Measurements from ENCODE around the gene TRIM4.
"Not testable (repeated sequence)": the region's sequence is repeated elsewhere in the genome, so short reads cannot be mapped to it uniquely, and the experiment has no call there.

The TRIM4 gene

DNA sequence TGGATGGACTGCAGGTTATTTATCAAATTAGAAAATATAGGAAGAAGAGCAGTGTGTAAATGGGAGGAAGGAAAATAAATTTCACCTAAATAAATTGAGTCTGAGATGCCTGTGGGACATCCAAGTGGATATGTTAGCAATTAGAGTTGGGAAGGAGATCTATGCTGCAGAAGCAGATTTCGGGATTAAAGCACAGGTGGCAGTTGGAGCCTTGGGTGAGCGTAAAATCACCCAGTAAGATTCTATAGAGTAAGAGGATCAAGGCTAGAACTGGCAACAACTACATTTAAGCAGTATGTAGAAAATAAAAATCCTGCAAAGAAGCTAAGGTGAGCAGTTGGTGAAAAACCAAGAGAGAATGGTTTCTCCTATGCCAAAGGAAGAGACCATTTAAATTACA is 8.4 kb downstream of the TRIM4 start:
- no peak for DNase-seq

DNA sequence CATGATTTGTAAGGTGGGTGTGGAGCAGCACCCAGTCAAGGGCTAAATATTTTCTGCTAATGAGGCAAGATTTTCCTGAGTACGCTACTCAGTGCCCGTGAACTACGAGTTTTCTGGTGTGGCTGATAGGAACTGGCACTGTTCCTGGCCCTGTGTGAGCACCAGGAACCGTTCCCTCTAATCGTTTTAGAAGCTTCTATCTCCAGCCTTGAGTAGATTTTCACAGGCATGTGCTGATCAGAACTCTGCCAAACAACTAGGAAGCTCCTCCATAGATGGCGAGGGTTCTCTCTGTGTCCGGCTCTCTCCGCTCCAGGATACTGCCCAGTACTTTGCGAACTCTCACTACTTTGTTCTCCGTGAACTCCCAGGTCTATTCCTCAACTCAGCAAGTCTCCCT is 17.7 kb downstream of the TRIM4 start:
- DNase-seq = no peak

DNA sequence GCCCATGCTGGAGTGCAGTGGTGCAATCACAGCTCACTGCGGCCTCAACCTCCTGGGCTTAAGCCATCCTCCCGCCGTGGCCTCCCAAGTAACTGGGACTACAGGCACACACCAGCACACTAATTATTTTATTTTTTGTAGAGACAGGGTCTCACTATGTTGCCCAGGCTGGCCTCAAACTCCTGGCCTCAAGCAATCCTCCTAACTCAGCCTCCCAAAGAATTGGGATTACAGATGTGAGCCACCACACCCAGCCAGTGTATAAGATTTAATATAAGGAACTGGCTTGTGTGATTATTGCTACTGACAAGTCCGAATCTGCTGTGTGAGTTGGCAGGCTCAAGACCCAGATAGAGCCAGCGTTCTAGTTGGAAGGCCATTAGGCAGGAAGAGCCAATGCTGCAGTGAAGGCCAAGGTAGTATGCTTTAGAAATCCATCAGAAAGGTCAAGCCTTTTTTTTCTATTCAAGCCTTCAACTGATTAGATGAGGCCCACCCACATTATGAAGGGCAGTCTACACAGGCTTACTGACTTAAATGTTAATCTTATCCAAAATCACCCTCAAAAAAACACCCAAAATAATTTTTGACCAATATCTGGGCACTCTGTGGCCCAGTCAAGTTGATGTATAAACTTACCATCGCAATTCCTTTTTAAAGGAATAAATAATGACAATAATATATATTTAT is 19.4 kb downstream of the TRIM4 start:
- no peak for DNase-seq

DNA sequence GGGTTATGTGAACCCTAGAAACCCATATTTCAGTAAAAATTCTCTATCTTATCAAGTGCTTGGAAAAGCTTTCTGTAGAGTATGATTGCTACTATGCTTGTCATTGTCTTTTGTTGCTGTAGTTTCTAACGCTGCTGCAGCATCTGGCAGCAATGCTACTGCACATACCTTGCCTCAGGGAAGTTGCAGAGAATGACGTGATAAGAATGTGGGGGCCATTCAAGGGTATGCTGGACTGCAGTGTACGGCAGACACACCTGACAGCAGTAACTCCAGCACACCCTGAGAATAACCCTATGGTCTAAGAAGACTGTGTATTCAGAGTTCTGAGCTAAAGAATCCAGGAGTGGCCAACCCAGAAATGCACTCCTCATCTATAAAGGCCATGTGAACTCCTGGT is 20.5 kb downstream of the TRIM4 start:
- no peak for DNase-seq

DNA sequence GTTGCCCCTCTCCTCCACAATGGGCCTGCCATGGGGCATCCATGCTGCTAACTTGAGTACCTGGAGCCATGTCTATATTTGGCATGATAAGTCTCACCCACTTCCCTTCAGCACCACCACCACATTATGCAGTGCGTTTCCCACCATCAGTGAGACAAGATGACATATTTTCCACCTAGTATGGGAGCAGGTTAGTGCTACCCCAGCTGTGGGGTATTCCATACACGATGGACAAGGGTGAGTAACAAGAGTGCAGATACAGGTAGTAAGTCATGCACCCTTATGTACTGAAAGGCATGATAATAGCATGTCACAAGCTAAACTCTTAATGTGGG is 21.3 kb downstream of the TRIM4 start:
- DNase-seq = no peak

DNA sequence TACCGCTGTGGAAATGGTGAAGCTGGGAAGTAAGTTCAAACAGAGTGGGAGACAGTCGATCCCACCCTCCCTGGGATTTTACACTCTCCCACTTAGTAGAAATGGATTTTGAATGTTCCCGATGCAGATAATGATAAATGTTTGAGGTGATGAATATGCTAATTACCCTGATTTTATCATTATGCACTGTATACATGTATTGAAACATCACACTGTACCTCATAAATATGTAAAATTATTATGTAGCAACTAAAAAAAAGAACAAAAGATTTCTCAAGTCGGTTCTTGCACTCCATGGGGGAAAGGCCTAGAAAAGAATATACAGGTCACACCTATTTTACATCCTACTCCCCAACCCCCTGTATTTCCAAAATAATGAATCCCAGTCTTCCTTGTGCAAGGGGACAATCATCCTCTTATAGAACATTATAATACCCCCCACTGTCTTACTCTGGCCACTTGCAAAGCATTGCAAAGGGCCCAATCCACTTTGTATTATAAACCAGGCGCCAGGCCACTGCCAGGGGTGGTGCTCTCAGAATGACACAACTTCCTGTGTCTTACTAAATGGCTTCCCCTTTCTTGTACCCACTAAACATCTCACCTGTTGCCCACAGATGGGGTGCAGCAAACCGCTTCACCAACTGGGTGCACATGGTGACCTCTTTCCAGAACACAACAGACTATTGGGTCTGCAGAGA is 21.9 kb downstream of the TRIM4 start:
- DNase-seq = no peak

DNA sequence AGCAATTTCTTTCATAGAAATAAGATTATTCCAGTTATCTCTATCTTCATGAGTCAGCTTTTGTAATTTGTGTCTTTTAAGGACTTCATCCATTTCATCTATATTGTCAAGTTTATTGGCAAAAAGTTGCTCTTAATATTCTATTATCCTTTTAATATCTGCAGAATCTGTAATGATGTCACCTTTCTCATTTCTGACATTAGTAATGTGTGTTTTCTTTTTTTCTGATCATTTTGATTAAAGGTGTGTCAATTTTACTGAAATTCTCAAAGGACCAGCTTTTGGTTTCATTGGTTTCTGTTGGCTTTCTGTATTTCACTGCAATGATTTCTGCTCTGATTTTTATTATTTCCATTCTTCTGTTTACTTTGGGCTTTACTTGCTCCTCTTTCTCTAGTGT is 24.6 kb downstream of the TRIM4 start:
- DNase-seq = no peak

DNA sequence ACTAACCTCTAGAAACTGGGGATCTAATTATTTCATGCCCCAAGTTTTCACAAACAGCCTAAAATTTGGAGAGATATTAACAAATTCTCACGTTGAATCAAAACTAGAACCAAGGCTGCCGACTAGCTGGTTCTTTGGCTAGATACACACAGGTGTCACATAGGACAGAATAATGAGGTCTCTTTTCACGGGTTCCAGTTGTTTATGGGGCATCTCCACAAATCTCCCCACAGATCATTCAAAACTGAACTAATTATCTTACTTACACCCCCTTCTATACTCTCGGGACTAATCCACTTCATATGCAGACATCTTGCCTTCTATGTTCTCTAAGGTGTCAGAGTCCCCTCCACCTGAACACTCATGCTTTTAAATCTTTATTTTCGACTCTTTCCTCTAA is 26.1 kb downstream of the TRIM4 start:
- no peak for DNase-seq

DNA sequence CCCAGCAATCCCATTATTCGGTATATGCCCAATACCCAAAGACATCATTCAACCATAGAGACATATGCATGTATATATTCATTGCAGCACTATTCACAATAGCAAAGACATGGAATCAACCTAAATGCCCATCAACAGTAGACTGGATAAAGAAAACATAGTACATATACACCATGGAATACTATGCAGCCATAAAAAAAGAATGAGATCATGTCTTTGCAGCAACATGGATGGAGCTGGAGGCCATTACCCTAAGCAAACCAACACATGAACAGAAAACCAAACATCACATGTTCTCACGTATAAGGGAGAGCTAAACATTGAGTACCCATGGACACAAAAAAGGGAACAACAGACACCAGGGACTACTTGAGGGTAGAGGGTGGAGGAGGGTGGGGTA is 29.0 kb downstream of the TRIM4 start:
- not testable (repeated sequence) for DNase-seq

DNA sequence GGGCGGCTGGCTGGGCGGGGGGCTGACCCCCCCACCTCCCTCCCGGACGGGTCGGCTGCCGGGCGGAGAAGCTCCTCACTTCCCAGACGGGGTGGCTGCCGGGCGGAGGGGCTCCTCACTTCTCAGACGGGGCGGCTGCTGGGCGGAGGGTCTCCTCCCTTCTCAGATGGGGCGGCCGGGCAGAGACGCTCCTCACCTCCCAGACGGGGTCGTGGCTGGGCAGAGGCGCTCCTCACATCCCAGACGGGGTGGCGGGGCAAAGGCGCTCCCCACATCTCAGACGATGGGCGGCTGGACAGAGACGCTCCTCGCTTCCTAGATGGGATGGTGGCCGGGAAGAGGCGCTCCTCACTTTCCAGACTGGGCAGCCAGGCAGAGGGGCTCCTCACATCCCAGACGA is 31.0 kb downstream of the TRIM4 start:
- DNase-seq = not testable (repeated sequence)

DNA sequence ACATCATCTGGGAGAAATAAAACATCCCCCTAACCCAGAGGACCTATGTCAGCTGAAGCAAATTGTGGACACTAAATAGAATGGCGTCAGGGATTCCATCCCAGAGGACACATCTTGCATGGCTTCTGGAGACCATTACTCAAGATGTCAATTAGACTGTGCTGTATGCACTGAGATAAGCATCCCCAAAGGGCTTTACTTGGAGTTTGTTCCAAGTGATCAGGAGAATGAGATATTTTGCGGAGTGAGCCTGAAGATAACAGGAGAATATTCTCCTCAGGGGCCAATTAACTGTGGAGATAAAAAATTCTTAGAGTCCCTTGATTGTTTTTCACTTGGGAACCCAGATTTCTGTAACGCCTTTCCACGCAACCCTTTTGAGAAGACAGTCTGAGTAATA is 38.0 kb downstream of the TRIM4 start:
- no peak for DNase-seq

DNA sequence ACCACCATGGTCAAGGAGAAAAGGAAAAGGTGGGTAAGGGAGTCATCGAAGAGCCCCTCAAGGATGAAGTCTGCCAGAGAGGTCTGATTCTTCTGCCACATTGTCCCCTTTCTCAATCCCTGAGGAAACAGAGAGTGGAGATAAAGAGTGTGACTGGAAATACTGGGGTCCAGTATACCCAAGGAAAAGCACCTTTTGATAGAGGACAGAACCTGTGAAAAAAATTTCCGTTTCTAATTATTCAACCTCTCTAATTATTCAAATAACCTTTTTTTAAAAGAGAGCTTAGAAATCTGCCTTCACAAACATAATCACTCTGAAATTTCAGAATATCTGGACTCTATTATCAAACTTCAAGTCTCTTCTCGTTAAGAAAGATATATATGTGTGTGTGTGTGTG is 42.4 kb downstream of the TRIM4 start, which contains the start of gene OR2AE1:
Gene OR2AE1 (minus strand): TSS at position 101 of the 400 bp plus-strand sequence. CDS start 0 bp downstream, at position 101.
- DNase-seq = no peak

DNA sequence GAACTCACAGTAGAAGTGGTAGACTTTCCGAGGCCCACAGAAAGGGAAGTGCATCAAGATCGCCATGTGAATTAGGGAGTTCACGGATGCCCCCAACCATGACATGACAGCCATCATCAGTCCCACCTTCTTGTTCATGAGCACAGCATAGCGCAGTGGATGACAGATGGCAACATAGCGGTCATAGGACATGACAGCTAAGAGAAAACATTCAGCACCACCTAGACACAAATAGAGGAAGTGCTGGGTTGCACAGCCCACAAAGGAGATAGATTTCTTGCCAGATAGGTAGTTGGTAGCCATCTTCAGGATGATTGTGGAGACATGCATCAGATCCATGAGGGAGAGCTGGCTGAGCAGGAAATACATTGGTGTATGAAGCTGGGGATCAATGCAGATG is 42.8 kb downstream of the TRIM4 start:
- DNase-seq = peak; percentile 6

DNA sequence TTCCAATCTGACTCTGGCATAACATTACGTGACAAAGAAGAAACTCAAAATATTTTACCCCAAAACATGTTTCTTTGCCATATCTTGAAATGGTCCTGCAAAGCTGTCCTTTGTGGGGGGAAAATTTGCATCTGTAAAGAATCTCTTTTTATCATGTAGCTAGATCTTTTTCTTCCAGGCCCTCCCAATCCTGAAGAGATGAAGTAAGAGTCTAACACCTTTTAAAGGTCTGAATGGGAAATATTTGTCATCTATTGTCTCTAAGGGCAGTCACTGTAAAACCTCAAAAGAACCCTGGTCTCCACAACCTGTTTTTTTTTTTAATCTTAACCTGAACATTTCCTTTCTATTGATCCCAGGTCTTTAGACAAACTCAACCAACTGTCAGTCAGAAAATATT is 51.1 kb downstream of the TRIM4 start:
- no peak for DNase-seq

DNA sequence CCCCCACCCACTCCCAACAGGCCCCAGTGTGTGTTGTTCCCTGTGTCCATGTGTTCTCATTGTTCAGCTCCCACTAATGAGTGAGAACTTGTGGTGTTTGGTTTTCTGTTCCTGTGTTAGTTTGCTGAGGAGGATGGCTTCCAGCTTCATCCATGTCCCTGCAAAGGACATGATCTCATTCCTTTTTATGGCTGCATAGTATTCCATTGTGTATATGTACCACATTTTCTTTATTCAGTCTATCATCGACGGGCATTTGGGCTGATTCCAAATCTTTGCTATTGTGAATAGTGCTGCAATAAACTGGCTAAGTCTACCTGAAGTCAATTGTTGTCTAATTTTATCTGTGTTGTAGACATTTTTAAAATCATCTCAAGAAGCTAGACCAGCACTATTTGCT is 51.9 kb downstream of the TRIM4 start:
- not testable (repeated sequence) for DNase-seq

DNA sequence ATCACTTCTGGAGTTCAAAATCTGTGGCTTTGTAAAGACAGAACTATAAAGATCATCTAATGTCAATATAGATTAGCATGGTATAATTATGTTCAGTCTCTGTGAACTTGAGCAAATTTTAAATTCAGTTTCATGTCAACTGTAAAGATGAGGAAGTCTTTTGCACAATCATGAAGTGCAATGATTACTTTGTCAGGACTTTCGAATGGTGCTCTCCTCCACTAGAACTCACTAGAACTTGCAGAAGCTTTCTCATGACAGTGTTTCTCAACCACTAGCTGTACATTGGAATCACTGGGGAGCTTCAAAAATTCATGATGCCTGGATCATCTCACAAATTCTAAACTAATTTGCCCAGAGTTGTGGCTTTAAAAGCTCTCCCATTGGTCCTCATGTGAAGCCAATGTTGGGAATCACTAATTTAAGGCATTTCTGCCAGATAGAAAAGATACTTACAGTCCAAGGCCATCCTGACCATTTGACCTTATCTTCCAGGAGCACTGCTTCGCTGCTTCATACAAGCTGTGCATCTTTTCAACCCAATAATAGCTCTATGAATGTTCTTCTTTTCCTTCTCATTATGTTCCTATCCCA is 55.4 kb downstream of the TRIM4 start:
- DNase-seq = peak; percentile 51

DNA sequence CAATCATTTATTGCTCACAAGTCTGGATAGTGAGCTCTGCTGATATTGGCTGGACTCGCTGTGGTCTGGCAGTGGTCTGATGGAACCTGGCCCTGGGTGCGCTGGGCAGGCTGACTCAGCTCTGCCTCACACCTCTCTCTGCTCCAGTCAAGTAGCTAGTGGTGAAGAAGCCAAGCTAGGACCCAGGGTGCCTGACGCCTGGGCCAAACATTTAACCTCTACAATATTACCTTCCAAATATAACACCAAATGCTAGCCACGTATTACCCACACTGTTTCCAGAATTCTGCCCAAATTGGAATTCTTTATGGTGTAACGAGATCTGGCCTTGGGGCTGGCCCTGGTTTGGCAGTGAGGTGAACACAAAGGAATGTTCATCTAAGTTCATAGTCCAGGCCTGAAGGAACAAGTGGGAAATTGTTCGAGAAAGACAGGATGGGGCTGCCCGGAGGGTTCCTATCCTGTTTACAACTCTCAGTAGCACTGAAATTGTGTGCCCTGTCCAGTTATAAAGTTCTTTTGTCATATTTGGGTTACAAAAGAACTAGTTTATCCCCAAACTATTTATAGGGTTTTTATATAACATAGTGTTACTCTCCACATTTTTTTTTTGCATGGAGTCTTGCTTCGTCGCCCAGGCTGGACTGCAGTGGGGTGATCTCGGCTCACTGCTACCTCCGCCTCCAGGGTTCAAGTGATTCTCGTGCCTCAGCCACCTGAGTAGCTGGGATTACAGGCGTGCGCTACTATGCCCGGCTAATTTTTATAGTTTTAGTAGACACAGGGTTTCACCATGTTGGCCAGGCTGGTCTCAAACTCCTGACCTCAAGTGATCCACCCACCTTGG is 58.8 kb downstream of the TRIM4 start:
- no peak for DNase-seq

DNA sequence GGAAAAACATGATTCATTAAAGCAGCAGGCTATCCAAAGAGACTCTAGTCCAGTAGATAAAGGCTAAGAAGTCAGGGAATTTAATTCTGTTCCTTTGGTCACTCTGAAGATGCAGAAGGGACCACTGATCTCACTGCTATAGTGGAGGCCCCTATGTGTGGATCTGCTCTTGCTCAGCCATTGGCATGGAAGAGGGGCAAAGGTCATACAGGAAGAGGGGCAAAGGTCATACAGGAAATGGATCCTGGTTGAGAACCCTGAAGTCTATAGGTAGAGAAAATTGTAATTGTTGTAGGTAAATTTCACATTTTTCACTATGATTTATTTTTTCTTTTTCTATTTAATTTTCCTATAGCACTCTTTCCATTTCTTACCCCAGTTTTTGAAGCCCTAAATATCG is 64.1 kb downstream of the TRIM4 start:
- DNase-seq = no peak

DNA sequence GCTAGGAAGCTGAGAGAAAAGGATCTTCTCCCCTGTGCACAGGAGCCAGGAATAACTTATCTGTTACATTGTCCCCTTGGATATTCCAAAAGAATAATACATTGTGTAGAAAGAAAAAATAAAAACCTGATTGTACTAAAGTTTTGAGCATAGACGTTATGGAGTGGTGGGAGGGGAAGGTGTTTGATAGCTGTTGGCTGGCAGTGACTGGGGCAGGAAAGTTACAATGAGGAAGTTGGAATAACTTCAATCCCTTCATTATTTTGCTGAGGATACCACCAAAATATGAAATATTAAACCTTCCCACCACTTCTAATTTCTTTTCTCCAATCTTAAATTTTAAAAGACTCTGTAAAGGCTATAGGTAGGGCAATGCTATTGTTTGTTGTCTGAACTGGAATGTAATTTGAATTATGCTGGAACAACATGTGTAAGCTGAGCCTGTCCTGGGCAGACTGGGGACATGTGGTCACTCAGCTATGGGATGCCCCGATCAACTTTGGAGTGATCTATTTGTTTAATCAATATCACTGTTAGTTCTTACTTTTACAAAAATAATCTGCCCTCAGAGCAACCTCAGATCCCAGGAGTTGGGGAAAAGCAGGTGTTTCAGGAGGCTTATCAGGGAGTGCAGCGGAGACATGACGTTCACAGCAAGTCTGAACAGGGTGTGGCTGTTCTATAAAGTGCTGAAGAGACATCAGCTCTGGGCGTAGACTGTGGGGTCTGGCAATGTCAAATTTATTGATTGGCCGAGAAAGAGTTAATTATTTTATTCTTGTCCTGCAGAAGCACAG is 70.7 kb downstream of the TRIM4 start:
- DNase-seq = no peak

DNA sequence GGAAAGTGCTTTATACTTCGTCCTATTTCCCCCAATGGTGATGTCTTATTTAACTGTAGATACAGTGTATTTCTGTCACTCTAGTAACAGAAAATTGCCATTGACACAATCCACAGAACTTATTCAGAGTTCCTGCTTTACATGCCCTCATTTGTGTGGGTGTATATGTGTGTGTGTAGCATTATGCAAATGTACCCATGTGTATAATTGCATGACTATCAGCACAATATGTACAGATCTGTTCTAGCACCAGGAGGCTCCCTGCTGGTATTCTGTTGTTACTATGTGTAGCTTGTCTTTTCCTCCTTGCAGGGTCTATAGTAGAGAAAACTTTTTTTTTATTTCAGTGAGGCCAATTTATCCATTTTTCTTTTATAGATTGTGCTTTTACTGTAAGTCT is 75.0 kb downstream of the TRIM4 start:
- peak; percentile 53 for DNase-seq

DNA sequence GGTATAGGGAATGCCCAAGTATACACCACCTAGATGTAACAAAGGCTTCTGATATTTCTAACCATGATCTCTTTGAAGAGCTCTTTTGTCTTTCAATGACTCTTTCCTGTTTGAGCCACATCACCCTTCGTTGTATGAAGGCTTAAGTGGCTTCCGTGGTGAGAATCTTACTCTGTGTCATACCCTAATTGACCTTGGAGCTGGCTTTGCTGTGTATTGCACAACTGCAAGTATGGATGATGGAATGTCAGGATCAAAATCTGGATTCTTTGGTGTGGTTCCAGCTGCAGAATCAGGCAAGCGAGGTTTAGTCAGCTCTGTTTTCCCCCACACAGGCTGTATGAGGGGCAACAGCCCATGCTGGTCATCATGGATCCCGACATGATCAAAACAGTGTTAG is 75.5 kb downstream of the TRIM4 start:
- DNase-seq = no peak

DNA sequence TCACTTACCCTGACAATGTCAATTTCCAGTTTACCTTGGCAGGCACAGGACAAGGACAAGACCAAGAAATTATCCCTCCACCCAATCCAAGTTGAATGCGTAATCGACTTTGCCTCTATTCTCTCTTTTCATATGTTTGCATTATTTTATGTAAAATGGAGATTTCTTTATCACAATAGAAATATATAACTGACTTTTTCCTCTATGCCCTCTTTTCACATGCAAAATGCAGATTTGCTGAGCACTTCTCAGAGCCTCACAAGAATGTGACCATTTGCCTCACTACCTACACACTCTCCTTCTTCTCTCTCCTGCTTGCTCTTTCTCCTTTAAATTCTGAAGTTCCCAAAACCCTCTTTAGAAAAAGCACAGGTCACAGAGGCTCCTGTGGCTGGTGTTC is 76.4 kb downstream of the TRIM4 start:
- no peak for DNase-seq

All from inflammatory macrophage treated with lipopolysaccharide for 4 hours (primary cell).